ENCODE results near the gene NRXN3. TPM values are rescaled to one million over a fixed set of nuclear protein-coding genes. Genes with fewer than 3 reads are reported as not detected.

The NRXN3 gene
- total and polyA plus RNA-seq, 2 of the 4 experiments (the other 2 are of a cell fraction) = 4.8 to 25.1 TPM

- Histone ChIP-seq H3K18ac (ENCODE audit: low read depth, low read length) (no peak overlapping the region), H3K27me3 (ENCODE audit: control insufficient read depth, insufficient read depth, low read length) (no peaks in the 10 kb centered on the region), H4K91ac (ENCODE audit: insufficient read depth, low read depth, low read length) (no peak overlapping the region), H3K36me3 (ENCODE audit: control insufficient read depth, insufficient read depth, low read length) (no peaks in the 10 kb centered on the region), H2BK120ac (ENCODE audit: low read depth, low read length) (no peak overlapping the region), H3K9ac (ENCODE audit: low read depth, low read length) (no peak overlapping the region), H3K4me1 (ENCODE audit: control insufficient read depth, insufficient read depth, low read length) (no peaks in the 10 kb centered on the region), H2BK5ac (ENCODE audit: low read depth, low read length, poor library complexity, severe bottlenecking) (no peak overlapping the region), H3K4me3 (ENCODE audit: insufficient read depth, low read depth, low read length) (no peak overlapping the region), H2AFZ (replicated peaks; ENCODE audit: low read length, poor library complexity) (no peak overlapping the region), H2BK15ac (ENCODE audit: low read depth, low read length) (no peak overlapping the region), H4K8ac (ENCODE audit: low read depth in 2 of 2, low read length in 2 of 2) (no peak overlapping the region), H3K14ac (replicated peaks; ENCODE audit: low read depth, low read length) (no peak overlapping the region), H3K4me2 (ENCODE audit: low read depth, low read length) (no peak overlapping the region), H3K9me1 (ENCODE audit: insufficient read depth, low read length) (no peaks in the 10 kb centered on the region), H2BK20ac (ENCODE audit: low read depth, low read length) (no peak overlapping the region), H4K20me1 (ENCODE audit: insufficient read depth, low read length) (no peaks in the 10 kb centered on the region), H2AK5ac (ENCODE audit: low read depth, low read length) (no peak overlapping the region), H4K5ac (ENCODE audit: low read depth, low read length) (no peak overlapping the region), H3K27ac (ENCODE audit: insufficient read depth, low read length) (no peak overlapping the region), H3K9me3 (ENCODE audit: control insufficient read depth, insufficient read depth, low read length) (no peaks in the 10 kb centered on the region), H3K4ac (ENCODE audit: low read depth, low read length) (no peak overlapping the region), H3K23ac (ENCODE audit: low read depth, low read length) (no peak overlapping the region), H3K56ac (ENCODE audit: extremely low read depth, insufficient read depth, low read length) (no peak overlapping the region), H2AK9ac (replicated peaks; ENCODE audit: low read depth, low read length, poor library complexity) (no peak overlapping the region), H3K79me1 (ENCODE audit: low read depth in 1 of 2, low read length in 2 of 2) (no peaks in the 10 kb centered on the region; a peak in 1 of 4 replicates)
- DNase-seq (no peak), ATAC-seq (ENCODE audit: low read depth) (no peak)
- TF ChIP-seq, protein P1, sequence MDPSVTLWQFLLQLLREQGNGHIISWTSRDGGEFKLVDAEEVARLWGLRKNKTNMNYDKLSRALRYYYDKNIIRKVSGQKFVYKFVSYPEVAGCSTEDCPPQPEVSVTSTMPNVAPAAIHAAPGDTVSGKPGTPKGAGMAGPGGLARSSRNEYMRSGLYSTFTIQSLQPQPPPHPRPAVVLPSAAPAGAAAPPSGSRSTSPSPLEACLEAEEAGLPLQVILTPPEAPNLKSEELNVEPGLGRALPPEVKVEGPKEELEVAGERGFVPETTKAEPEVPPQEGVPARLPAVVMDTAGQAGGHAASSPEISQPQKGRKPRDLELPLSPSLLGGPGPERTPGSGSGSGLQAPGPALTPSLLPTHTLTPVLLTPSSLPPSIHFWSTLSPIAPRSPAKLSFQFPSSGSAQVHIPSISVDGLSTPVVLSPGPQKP (IDR thresholded peaks at IDR 0.05; ENCODE audit: borderline replicate concordance, low read depth, low read length) = no peak
- TF ChIP-seq RAD21 (IDR thresholded peaks at IDR 0.05; ENCODE audit: low read length) (no peak), NFE2L2 (IDR thresholded peaks at IDR 0.05; ENCODE audit: low read depth, low read length) (no peak), FOS (IDR thresholded peaks at IDR 0.05; ENCODE audit: low read depth, low read length) (no peak), POLR2A (IDR thresholded peaks at IDR 0.05; ENCODE audit: low read depth, low read length) (no peak), RFX5 (IDR thresholded peaks at IDR 0.05; ENCODE audit: low read depth, low read length) (no peak), BHLHE40 (IDR thresholded peaks at IDR 0.05; ENCODE audit: low read depth, low read length) (no peak), RCOR1 (IDR thresholded peaks at IDR 0.05; ENCODE audit: insufficient replicate concordance, low read length) (no peak), CEBPB (IDR thresholded peaks at IDR 0.05; ENCODE audit: low read depth, low read length) (no peak), MAZ (IDR thresholded peaks at IDR 0.05; ENCODE audit: borderline replicate concordance, low read depth, low read length) (no peak), SMC3 (IDR thresholded peaks at IDR 0.05; ENCODE audit: low read depth, low read length) (no peak), MXI1 (IDR thresholded peaks at IDR 0.05; ENCODE audit: borderline replicate concordance, low read depth, low read length) (no peak), MAFK (IDR thresholded peaks at IDR 0.05; ENCODE audit: low read depth, low read length) (no peak), CHD1 (IDR thresholded peaks at IDR 0.05; ENCODE audit: low read depth, low read length) (no peak)
- TF ChIP-seq, protein P2, sequence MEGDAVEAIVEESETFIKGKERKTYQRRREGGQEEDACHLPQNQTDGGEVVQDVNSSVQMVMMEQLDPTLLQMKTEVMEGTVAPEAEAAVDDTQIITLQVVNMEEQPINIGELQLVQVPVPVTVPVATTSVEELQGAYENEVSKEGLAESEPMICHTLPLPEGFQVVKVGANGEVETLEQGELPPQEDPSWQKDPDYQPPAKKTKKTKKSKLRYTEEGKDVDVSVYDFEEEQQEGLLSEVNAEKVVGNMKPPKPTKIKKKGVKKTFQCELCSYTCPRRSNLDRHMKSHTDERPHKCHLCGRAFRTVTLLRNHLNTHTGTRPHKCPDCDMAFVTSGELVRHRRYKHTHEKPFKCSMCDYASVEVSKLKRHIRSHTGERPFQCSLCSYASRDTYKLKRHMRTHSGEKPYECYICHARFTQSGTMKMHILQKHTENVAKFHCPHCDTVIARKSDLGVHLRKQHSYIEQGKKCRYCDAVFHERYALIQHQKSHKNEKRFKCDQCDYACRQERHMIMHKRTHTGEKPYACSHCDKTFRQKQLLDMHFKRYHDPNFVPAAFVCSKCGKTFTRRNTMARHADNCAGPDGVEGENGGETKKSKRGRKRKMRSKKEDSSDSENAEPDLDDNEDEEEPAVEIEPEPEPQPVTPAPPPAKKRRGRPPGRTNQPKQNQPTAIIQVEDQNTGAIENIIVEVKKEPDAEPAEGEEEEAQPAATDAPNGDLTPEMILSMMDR (conservative IDR thresholded peaks at IDR 0.05; ENCODE audit: low read depth, low read length) = no peak
- TF ChIP-seq, protein P3, sequence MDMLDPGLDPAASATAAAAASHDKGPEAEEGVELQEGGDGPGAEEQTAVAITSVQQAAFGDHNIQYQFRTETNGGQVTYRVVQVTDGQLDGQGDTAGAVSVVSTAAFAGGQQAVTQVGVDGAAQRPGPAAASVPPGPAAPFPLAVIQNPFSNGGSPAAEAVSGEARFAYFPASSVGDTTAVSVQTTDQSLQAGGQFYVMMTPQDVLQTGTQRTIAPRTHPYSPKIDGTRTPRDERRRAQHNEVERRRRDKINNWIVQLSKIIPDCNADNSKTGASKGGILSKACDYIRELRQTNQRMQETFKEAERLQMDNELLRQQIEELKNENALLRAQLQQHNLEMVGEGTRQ (IDR thresholded peaks at IDR 0.05; ENCODE audit: low read depth, low read length) = no peak
- in situ Hi-C loops (cut with MboI; ENCODE audit: low sequenced_read_pairs) = no loop called here
- dilution Hi-C loops (cut with HindIII; ENCODE audit: low sequenced_read_pairs, unreplicated experiment) = no loop called here
- ChIA-PET POLR2A (ENCODE audit: unreplicated experiment) (no interaction called here), CTCF (interaction anchor here (0.6 kb wide), 1 partner anchor 15 kb away, joined by 3 read pairs; no protein-coding TSS in a partner anchor)
- intact Hi-C loops (cut with micrococcal nuclease) = no loop called here
- no TSS peak for BruUV-seq (replicated peaks)
- 80% methylated on average over 1 of the region's 4 CpGs; no CpG with 5 or more reads in 1 of the 2 experiments for WGBS, 2 experiments (ENCODE audit: extremely low coverage in 2 of 2, insufficient read length in 1 of 2)
These were observed 1256.1 kb downstream of the NRXN3 start for GRCh38 chr14:79426103-79426755.

All from IMR-90 (cell line).